ENCODE measurements around the gene HMOX1. TPM values are rescaled to one million over a fixed set of nuclear protein-coding genes. Genes with fewer than 3 reads are reported as not detected.

Gene HMOX1
- total RNA-seq, 1 experiment from 2014 or later, result 6.3 TPM

- no peak for DNase-seq (ENCODE audit: low read depth)
These were observed 31.0 kb upstream of the HMOX1 start for GRCh38 chr22:35349704-35350538.

- peak; percentile 94 for DNase-seq (ENCODE audit: low read depth)
These were observed 30.1 kb upstream of the HMOX1 start for GRCh38 chr22:35350539-35351503.

- no peak for DNase-seq (ENCODE audit: low read depth)
These were observed 28.4 kb upstream of the HMOX1 start for GRCh38 chr22:35352214-35353111.

- no peak for DNase-seq (ENCODE audit: low read depth)
These were observed 27.6 kb upstream of the HMOX1 start for GRCh38 chr22:35353318-35353717.

GRCh38 chr22:35354068-35354467 is 26.8 kb upstream of the HMOX1 start:
- no peak for DNase-seq (ENCODE audit: low read depth)

GRCh38 chr22:35357883-35358621 is 22.8 kb upstream of the HMOX1 start:
- peak; percentile 89 for DNase-seq (ENCODE audit: low read depth)

- DNase-seq (ENCODE audit: low read depth), result no peak
These were observed 21.4 kb upstream of the HMOX1 start for GRCh38 chr22:35359380-35360065.

GRCh38 chr22:35361001-35361558 is 19.8 kb upstream of the HMOX1 start:
- DNase-seq (ENCODE audit: low read depth), result no peak

GRCh38 chr22:35363566-35364086 is 17.3 kb upstream of the HMOX1 start:
- DNase-seq (ENCODE audit: low read depth), result no peak

GRCh38 chr22:35364230-35364629 is 16.7 kb upstream of the HMOX1 start:
- peak; percentile 73 for DNase-seq (ENCODE audit: low read depth)

GRCh38 chr22:35367331-35367886 is 13.5 kb upstream of the HMOX1 start:
- no peak for DNase-seq (ENCODE audit: low read depth)

GRCh38 chr22:35368386-35368785 is 12.5 kb upstream of the HMOX1 start:
- DNase-seq (ENCODE audit: low read depth), result no peak

- DNase-seq (ENCODE audit: low read depth), result no peak
These were observed 10.9 kb upstream of the HMOX1 start for GRCh38 chr22:35369996-35370395.

GRCh38 chr22:35373781-35374180 is 7.1 kb upstream of the HMOX1 start:
- DNase-seq (ENCODE audit: low read depth), result no peak

- peak; percentile 78 for DNase-seq (ENCODE audit: low read depth)
These were observed 5.9 kb upstream of the HMOX1 start for GRCh38 chr22:35375031-35375430.

- DNase-seq (ENCODE audit: low read depth), result no peak
These were observed 5.4 kb upstream of the HMOX1 start for GRCh38 chr22:35375526-35375925.

- peak; percentile 98 for DNase-seq (ENCODE audit: low read depth)
These were observed 4.0 kb upstream of the HMOX1 start for GRCh38 chr22:35376728-35377472.

- no peak for DNase-seq (ENCODE audit: low read depth)
These were observed 3.2 kb upstream of the HMOX1 start for GRCh38 chr22:35377735-35378134.

GRCh38 chr22:35378621-35379020 is 2.3 kb upstream of the HMOX1 start:
- DNase-seq (ENCODE audit: low read depth), result no peak
